Fibroblast of villous mesenchyme (primary cell): Measurements from ENCODE around the gene ARX. TPM values are rescaled to one million over a fixed set of nuclear protein-coding genes. Genes with fewer than 3 reads are reported as not detected.

ENCODE experiments used
- DNase-seq: peaks from one replicate; pipeline ENCODE4 v3.0.0-alpha.2; 2010; ENCODE audit warnings: low read depth
- H3K4me3 ChIP-seq: 2 replicates; pipeline ENCODE4 v1.5.1; 2011; ENCODE audit warnings: low read depth, mild to moderate bottlenecking, low read length
- CTCF ChIP-seq: IDR thresholded peaks from 2 replicates; pipeline ENCODE4 v1.5.1; 2012; ENCODE audit warnings: low read depth, mild to moderate bottlenecking, low read length; ENCODE audit not compliant: insufficient read depth
- total RNA-seq: library from RNA; depleted of rRNA; stranded (reverse); fragments of >200 nt; gene quantifications from 2 replicates; pipeline ENCODE4 v1.2.3, GENCODE V29; 2012

ARX gene
- total RNA-seq, 1 donor, result not detected

- DNase-seq, result no peak
- TF ChIP-seq CTCF, result no peak
- H3K4me3 ChIP-seq, result no peak overlapping the region
Measured at GRCh38 chrX:25001808-25002660, 13.7 kb downstream of the ARX start.

- no peak for DNase-seq
- H3K4me3 ChIP-seq, result no peak overlapping the region
- TF ChIP-seq CTCF, result no peak
Measured at GRCh38 chrX:24999511-24999910, 16.3 kb downstream of the ARX start.

- DNase-seq, result no peak
- no peak overlapping the region for H3K4me3 ChIP-seq
- no peak for TF ChIP-seq CTCF
Measured at GRCh38 chrX:24996096-24996709, 19.6 kb downstream of the ARX start.

GRCh38 chrX:24993879-24994278, 21.9 kb downstream of the ARX start:
- no peak overlapping the region for H3K4me3 ChIP-seq
- no peak for DNase-seq
- TF ChIP-seq CTCF, result no peak

- no peak for TF ChIP-seq CTCF
- no peak overlapping the region for H3K4me3 ChIP-seq
- no peak for DNase-seq
Measured at GRCh38 chrX:24990535-24990934, 25.2 kb downstream of the ARX start.

GRCh38 chrX:24988314-24988713, 27.5 kb downstream of the ARX start:
- TF ChIP-seq CTCF, result no peak
- no peak for DNase-seq
- H3K4me3 ChIP-seq, result no peak overlapping the region
